ENCODE data around the gene MAP2K2.

DNA sequence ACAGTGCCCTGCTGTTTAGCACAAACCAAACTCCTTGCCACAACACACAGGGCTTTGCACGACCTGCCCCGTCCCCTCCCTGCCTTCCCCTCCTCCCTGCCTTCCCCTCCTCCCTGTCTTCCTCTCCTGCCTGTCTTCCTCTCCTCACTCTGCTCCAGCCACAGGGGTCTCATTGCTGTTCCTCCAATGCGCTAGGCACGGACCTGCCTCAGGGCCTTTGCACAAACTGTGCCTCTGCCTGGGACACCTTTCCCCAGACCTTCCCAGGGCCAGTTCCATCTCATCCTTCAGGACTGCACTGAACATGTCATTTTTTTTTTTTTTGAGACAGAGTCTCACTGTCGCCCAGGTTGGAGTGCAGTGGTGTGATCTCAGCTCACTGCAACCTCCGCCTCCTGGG lies 27.7 kb upstream of the MAP2K2 start:
- TF ChIP-seq POLR2AphosphoS5 (IDR thresholded peaks at IDR 0.05; ENCODE audit: borderline replicate concordance, low read depth, low read length) (no peak), EZH2 (IDR thresholded peaks at IDR 0.05) (no peak), FOXP2 (optimal IDR thresholded peaks at IDR 0.05; ENCODE audit: control extremely low read depth, extremely low read length, insufficient read depth) (no peak)

All from SK-N-MC (cell line).